GM13977 (cell line): ENCODE data around the gene SESN3.

ENCODE experiments used
- DNase-seq: peaks from one replicate; pipeline ENCODE4 v3.0.0; 2012; ENCODE audit warnings: low spot score
- CTCF ChIP-seq: IDR thresholded peaks from 2 replicates; pipeline ENCODE4 v1.5.1; 2012; ENCODE audit warnings: mild to moderate bottlenecking, control low read depth; ENCODE audit not compliant: insufficient read depth; ENCODE audit errors: extremely low read depth, missing control alignments
- in situ Hi-C: fragments of 300-500 bp; cut with MboI; formaldehyde crosslinking; loops from one replicate; pipeline ENCODE4 v1.12.0; 2022; ENCODE audit warnings: low sequenced_read_pairs, low pct_unique_long_range_greater_than_20kb, mixed read lengths, inconsistent platforms; ENCODE audit not compliant: unreplicated experiment

SESN3 gene

GRCh38 chr11:95248666-95249467 lies 17.9 kb upstream of the SESN3 start:
- in situ Hi-C loops = no loop called here
- no peak for DNase-seq
- TF ChIP-seq CTCF = no peak

GRCh38 chr11:95247883-95248282 lies 16.9 kb upstream of the SESN3 start:
- TF ChIP-seq CTCF = no peak
- DNase-seq = no peak
- in situ Hi-C loops = no loop called here

GRCh38 chr11:95247127-95247684 lies 16.2 kb upstream of the SESN3 start:
- in situ Hi-C loops = no loop called here
- TF ChIP-seq CTCF = no peak
- no peak for DNase-seq

- TF ChIP-seq CTCF = no peak
- no peak for DNase-seq
- in situ Hi-C loops = no loop called here
These were observed 14.6 kb upstream of the SESN3 start for GRCh38 chr11:95245581-95245980.

GRCh38 chr11:95245038-95245437 lies 14.0 kb upstream of the SESN3 start:
- no peak for TF ChIP-seq CTCF
- no peak for DNase-seq
- in situ Hi-C loops = no loop called here

GRCh38 chr11:95243673-95244072 lies 12.7 kb upstream of the SESN3 start:
- no peak for TF ChIP-seq CTCF
- in situ Hi-C loops = no loop called here
- no peak for DNase-seq
